Endodermal cell (in vitro differentiated cells): ENCODE data around the gene AKAP10. TPM values are rescaled to one million over a fixed set of nuclear protein-coding genes. Genes with fewer than 3 reads are reported as not detected.

ENCODE experiments used
- DNase-seq: peaks from one replicate; pipeline ENCODE4 v3.0.0-alpha.2; 2017
- H3K27ac ChIP-seq: 2 replicates; pipeline ENCODE4 v1.5.1; 2013; ENCODE audit warnings: mild to moderate bottlenecking, low read depth, low read length, moderate library complexity
- H3K27me3 ChIP-seq: 2 replicates; pipeline ENCODE4 v1.6.1; 2013; ENCODE audit warnings: mild to moderate bottlenecking, low read length, moderate library complexity; ENCODE audit not compliant: insufficient read depth, control insufficient read depth, poor library complexity, severe bottlenecking
- H3K36me3 ChIP-seq: 2 replicates; pipeline ENCODE4 v1.7.0; 2013; ENCODE audit warnings: mild to moderate bottlenecking, low read length, moderate library complexity; ENCODE audit not compliant: control insufficient read depth, insufficient read depth
- H3K4me1 ChIP-seq: one replicate; pipeline ENCODE4 v1.7.0; 2013; ENCODE audit warnings: low read length; ENCODE audit not compliant: control insufficient read depth, insufficient read depth
- H3K4me3 ChIP-seq: 2 replicates; pipeline ENCODE4 v1.5.1; 2013; ENCODE audit warnings: mild to moderate bottlenecking, low read length, moderate library complexity
- H3K9ac ChIP-seq: 2 replicates; pipeline ENCODE4 v1.6.1; 2013; ENCODE audit warnings: mild to moderate bottlenecking, low read length, moderate library complexity; ENCODE audit not compliant: poor library complexity, severe bottlenecking; ENCODE audit errors: extremely low read depth
- H3K9me3 ChIP-seq: 2 replicates; pipeline ENCODE4 v1.6.1; 2013; ENCODE audit warnings: mild to moderate bottlenecking, low read length, moderate library complexity; ENCODE audit not compliant: control insufficient read depth
- H3K27ac Mint-ChIP-seq: 2 replicates; pipeline ENCODE4 v1.8.0; 2020; ENCODE audit warnings: mixed read lengths
- H3K27me3 Mint-ChIP-seq: 2 replicates; pipeline ENCODE4 v1.8.0; 2021; ENCODE audit warnings: mild to moderate bottlenecking, mixed read lengths; ENCODE audit not compliant: insufficient read depth
- H3K36me3 Mint-ChIP-seq: 2 replicates; pipeline ENCODE4 v1.8.0; 2020; ENCODE audit warnings: low read depth, mixed read lengths
- H3K4me1 Mint-ChIP-seq: 2 replicates; pipeline ENCODE4 v1.8.0; 2020; ENCODE audit warnings: mixed read lengths
- H3K4me3 Mint-ChIP-seq: 2 replicates; pipeline ENCODE4 v1.8.0; 2020; ENCODE audit warnings: mild to moderate bottlenecking, moderate library complexity, mixed read lengths
- H3K9me3 Mint-ChIP-seq: 2 replicates; pipeline ENCODE4 v1.8.0; 2020; ENCODE audit warnings: mild to moderate bottlenecking, mixed read lengths
- CTCF ChIP-seq: fragments of 200-600 bp; sonication (generic); conservative IDR thresholded peaks from 2 replicates; pipeline ENCODE4 v1.5.0; 2021; ENCODE audit warnings: antibody characterized with exemption, mild to moderate bottlenecking
- WGBS, 2 experiments: methylation state at CpG; one replicate each; pipeline versions ENCODE4 v1.1.5 to v1.1.7; 2013; ENCODE audit warnings: missing lambda C conversion rate in 2 of 2, mixed read lengths in 1 of 2; ENCODE audit not compliant: insufficient coverage in 1 of 2, insufficient read length in 1 of 2; 5-methylcytosine and 5-hydroxymethylcytosine counted together
- total RNA-seq, 2 donors: library from RNA; stranded (reverse); fragmentation: NEBNext Ultra II Directional in 1 of 2; extraction: Animal tissue kit (Norgen Biotek cat#: 25700) in 1 of 2; gene quantifications; 2 replicates in 1 of 2; 3 replicates in 1 of 2; pipeline ENCODE4 v1.2.1, GENCODE V29; 2021

AKAP10 gene
- total RNA-seq, 2 donors from 2014 or later = 29.6 to 39.1 TPM

- H3K27ac ChIP-seq = no peak overlapping the region
Measured at GRCh38 chr17:19939993-19940721, 37.5 kb downstream of the AKAP10 start.

GRCh38 chr17:19938736-19939135, 38.9 kb downstream of the AKAP10 start:
- no peak for TF ChIP-seq CTCF
- no peaks in the 10 kb centered on the region for H3K9me3 Mint-ChIP-seq
- H3K27ac Mint-ChIP-seq = no peak overlapping the region
- WGBS, 2 experiments = 96% methylated on average over 10 of the region's 10 CpGs
- Histone ChIP-seq H3K9me3 (no peaks in the 10 kb centered on the region), H3K27me3 (no peaks in the 10 kb centered on the region), H3K4me3 (no peak overlapping the region), H3K4me1 (no peaks in the 10 kb centered on the region), H3K9ac (no peak overlapping the region), H3K36me3 (peaks cover 58% of the 10 kb centered on the region), H3K27ac (no peak overlapping the region)
- no peaks in the 10 kb centered on the region for H3K27me3 Mint-ChIP-seq
- no peak for DNase-seq
- H3K4me3 Mint-ChIP-seq = no peak overlapping the region
- peaks cover 15% of the 10 kb centered on the region for H3K4me1 Mint-ChIP-seq
- H3K36me3 Mint-ChIP-seq = peaks cover 57% of the 10 kb centered on the region

More at GRCh38 chr17:19939993-19940721, 37.5 kb downstream of the AKAP10 start:
- H3K36me3 ChIP-seq = peaks cover 53% of the 10 kb centered on the region
- H3K36me3 Mint-ChIP-seq = peaks cover 56% of the 10 kb centered on the region
- H3K27me3 Mint-ChIP-seq = no peaks in the 10 kb centered on the region
- WGBS, 2 experiments = 95% methylated on average over 1 of the region's 2 CpGs; no CpG with 5 or more reads in 1 of the 2 experiments
- H3K9me3 ChIP-seq = no peaks in the 10 kb centered on the region
- H3K4me1 ChIP-seq = no peaks in the 10 kb centered on the region
- no peaks in the 10 kb centered on the region for H3K9me3 Mint-ChIP-seq
- peaks cover 15% of the 10 kb centered on the region for H3K4me1 Mint-ChIP-seq
- no peaks in the 10 kb centered on the region for H3K27me3 ChIP-seq
- H3K4me3 Mint-ChIP-seq = no peak overlapping the region
- no peak overlapping the region for H3K9ac ChIP-seq
- no peak for TF ChIP-seq CTCF
- H3K4me3 ChIP-seq = no peak overlapping the region
- peak overlapping the region; percentile 15 for H3K27ac Mint-ChIP-seq
- no peak for DNase-seq

- Mint-ChIP-seq H3K4me1 (peaks cover 4% of the 10 kb centered on the region), H3K4me3 (no peak overlapping the region), H3K27ac (no peak overlapping the region), H3K9me3 (no peaks in the 10 kb centered on the region), H3K27me3 (no peaks in the 10 kb centered on the region), H3K36me3 (peaks cover 55% of the 10 kb centered on the region)
- no peak overlapping the region for H3K27ac ChIP-seq
- no peaks in the 10 kb centered on the region for H3K9me3 ChIP-seq
- H3K9ac ChIP-seq = no peak overlapping the region
- no peaks in the 10 kb centered on the region for H3K27me3 ChIP-seq
- H3K4me3 ChIP-seq = no peak overlapping the region
- H3K36me3 ChIP-seq = peaks cover 69% of the 10 kb centered on the region
- no peaks in the 10 kb centered on the region for H3K4me1 ChIP-seq
- no peak for DNase-seq
- WGBS, 2 experiments = 93 to 98% methylated on average over 1 to 2 of the region's 2 CpGs
- no peak for TF ChIP-seq CTCF
Measured at GRCh38 chr17:19937522-19937921, 40.1 kb downstream of the AKAP10 start.
